CD8-positive, alpha-beta memory T cell (primary cell): ENCODE data around the gene ZSCAN25. TPM values are rescaled to one million over a fixed set of nuclear protein-coding genes. Genes with fewer than 3 reads are reported as not detected.
A peak's percentile ranks its signal among the peaks of the same experiment; 100 is the strongest.
"Not testable (repeated sequence)": the region's sequence is repeated elsewhere in the genome, so short reads cannot be mapped to it uniquely, and the experiment has no call there.

Source experiments
- CTCF ChIA-PET: fragments of 350-600 bp; sonication (Branson Sonifier 250); formaldehyde crosslinking; loops from one replicate; lab custom pipeline; 2021; ENCODE audit warnings: antibody characterized with exemption; lab: Charles Lee
- POLR2A ChIA-PET: fragments of 350-600 bp; sonication (Branson Sonifier 250); formaldehyde crosslinking; loops from one replicate; lab custom pipeline; 2021; ENCODE audit warnings: antibody characterized with exemption; lab: Charles Lee
- DNase-seq, 5 donors: peaks; one replicate each; pipeline versions ENCODE4 v3.0.0 to v3.0.0-alpha.2; 2020 to 2022; ENCODE audit warnings: mixed read lengths in 1 of 5
- H3K27ac ChIP-seq: one replicate; pipeline ENCODE4 v1.7.0; 2013; ENCODE audit warnings: low read depth, mild to moderate bottlenecking, low read length, moderate library complexity
- H3K27me3 ChIP-seq: 2 replicates; pipeline ENCODE4 v1.7.0; 2013; ENCODE audit warnings: low read length, mild to moderate bottlenecking; ENCODE audit not compliant: insufficient read depth, poor library complexity, severe bottlenecking
- H3K36me3 ChIP-seq: 2 replicates; pipeline ENCODE4 v1.7.0; 2013; ENCODE audit warnings: mild to moderate bottlenecking, low read length, moderate library complexity; ENCODE audit not compliant: insufficient read depth
- H3K4me1 ChIP-seq: 2 replicates; pipeline ENCODE4 v1.7.0; 2013; ENCODE audit warnings: mild to moderate bottlenecking, low read length, moderate library complexity; ENCODE audit not compliant: insufficient read depth
- H3K4me3 ChIP-seq: 2 replicates; pipeline ENCODE4 v1.7.0; 2013; ENCODE audit warnings: mild to moderate bottlenecking, low read length
- H3K9me3 ChIP-seq: 2 replicates; pipeline ENCODE4 v1.7.0; 2013; ENCODE audit warnings: mild to moderate bottlenecking, low read length
- H3K27ac Mint-ChIP-seq, 8 donors: one replicate each; pipeline ENCODE4 v1.8.0; 2020 to 2021; ENCODE audit warnings: mixed read lengths in 8 of 8, mild to moderate bottlenecking in 6 of 8, inconsistent platforms in 3 of 8, moderate library complexity in 3 of 8
- H3K27me3 Mint-ChIP-seq, 2 donors: one replicate each; pipeline ENCODE4 v1.8.0; 2020 to 2021; ENCODE audit warnings: mixed read lengths in 2 of 2, mild to moderate bottlenecking in 1 of 2, moderate library complexity in 1 of 2
- H3K36me3 Mint-ChIP-seq, 3 donors: one replicate each; pipeline ENCODE4 v1.8.0; 2020 to 2021; ENCODE audit warnings: mixed read lengths in 3 of 3, inconsistent platforms in 1 of 3, mild to moderate bottlenecking in 1 of 3
- H3K4me1 Mint-ChIP-seq, 3 donors: one replicate each; pipeline ENCODE4 v1.8.0; 2020 to 2021; ENCODE audit warnings: mixed read lengths in 3 of 3, inconsistent platforms in 1 of 3, mild to moderate bottlenecking in 1 of 3
- H3K4me3 Mint-ChIP-seq, 7 donors: one replicate each; pipeline ENCODE4 v1.8.0; 2020 to 2021; ENCODE audit warnings: mixed read lengths in 7 of 7, mild to moderate bottlenecking in 6 of 7, moderate library complexity in 4 of 7, inconsistent platforms in 2 of 7
- H3K9me3 Mint-ChIP-seq, 5 donors: one replicate each; pipeline ENCODE4 v1.8.0; 2020 to 2022; ENCODE audit warnings: mixed read lengths in 5 of 5, mild to moderate bottlenecking in 3 of 5, moderate library complexity in 2 of 5, inconsistent platforms in 1 of 5
- polyA plus RNA-seq: library from polyadenylated mRNA; unstranded; fragments of 300-500 nt; fragmentation: Illumina TruSeq; gene quantifications from one replicate; pipeline ENCODE4 v1.2.3, GENCODE V29; 2021
- total RNA-seq, 2 experiments: library from RNA; stranded (reverse); gene quantifications; one replicate each; pipeline ENCODE4 v1.2.3, GENCODE V29; 2021

The ZSCAN25 gene
- total and polyA plus RNA-seq, 3 experiments from 2014 or later = 13.0 to 27.8 (median 26.6) TPM

GRCh38 chr7:99580778-99581332, 35.9 kb upstream of the ZSCAN25 start:
- H3K9me3 Mint-ChIP-seq, H3K36me3 ChIP-seq, H3K27me3 ChIP-seq, H3K36me3 Mint-ChIP-seq, H3K27ac ChIP-seq, DNase-seq, H3K9me3 ChIP-seq, H3K27me3 Mint-ChIP-seq: not testable (repeated sequence)
- POLR2A ChIA-PET = interaction anchor here (0.7 to 0.8 kb wide), 2 partner anchors 44 to 76 kb away, joined by 5 to 7 read pairs; partner anchors contain the start of gene ZKSCAN5
- CTCF ChIA-PET = interaction anchor here (0.7 to 1.2 kb wide), 4 partner anchors 23 to 76 kb away, joined by 3 to 4 read pairs (median 3); partner anchors contain the start of gene ZKSCAN5
- H3K4me3 Mint-ChIP-seq = peak overlapping the region; percentile 83 to 96 (median 94)
- H3K27ac Mint-ChIP-seq = peak overlapping the region; percentile 8 to 97 (median 86)
- Histone ChIP-seq H3K4me3 (peak overlapping the region; percentile 81), H3K4me1 (peaks cover 11% of the 10 kb centered on the region)
- H3K4me1 Mint-ChIP-seq = peaks cover 10 to 20% (median 17%) of the 10 kb centered on the region in 3 donors

GRCh38 chr7:99588868-99589267, 27.9 kb upstream of the ZSCAN25 start:
- no peaks in the 10 kb centered on the region for H3K9me3 Mint-ChIP-seq
- Histone ChIP-seq H3K9me3 (no peaks in the 10 kb centered on the region), H3K4me3 (no peak overlapping the region), H3K27me3 (no peaks in the 10 kb centered on the region), H3K36me3 (no peaks in the 10 kb centered on the region), H3K27ac (no peak overlapping the region), H3K4me1 (no peaks in the 10 kb centered on the region)
- CTCF ChIA-PET = no interaction called here
- DNase-seq = no peak
- H3K27ac Mint-ChIP-seq = no peak overlapping the region
- H3K4me3 Mint-ChIP-seq = no peak overlapping the region
- H3K36me3 Mint-ChIP-seq = no peaks in the 10 kb centered on the region
- H3K4me1 Mint-ChIP-seq = no peaks in the 10 kb centered on the region
- POLR2A ChIA-PET = no interaction called here
- peaks cover 0 to 8% of the 10 kb centered on the region in 2 donors for H3K27me3 Mint-ChIP-seq

GRCh38 chr7:99594948-99595745, 21.6 kb upstream of the ZSCAN25 start:
- CTCF ChIA-PET = no interaction called here
- no peak overlapping the region for H3K27ac Mint-ChIP-seq
- POLR2A ChIA-PET = no interaction called here

GRCh38 chr7:99596408-99596955, 20.3 kb upstream of the ZSCAN25 start:
- Mint-ChIP-seq H3K9me3 (no peaks in the 10 kb centered on the region), H3K27me3 (no peaks in the 10 kb centered on the region), H3K4me3 (no peak overlapping the region), H3K27ac (no peak overlapping the region), H3K4me1 (no peaks in the 10 kb centered on the region), H3K36me3 (no peaks in the 10 kb centered on the region)
- no peaks in the 10 kb centered on the region for H3K27me3 ChIP-seq
- no peak overlapping the region for H3K4me3 ChIP-seq
- ChIA-PET POLR2A (no interaction called here), CTCF (no interaction called here)
- H3K4me1 ChIP-seq = no peaks in the 10 kb centered on the region
- no peaks in the 10 kb centered on the region for H3K36me3 ChIP-seq
- H3K27ac ChIP-seq = no peak overlapping the region
- DNase-seq = no peak
- H3K9me3 ChIP-seq = no peaks in the 10 kb centered on the region

More at GRCh38 chr7:99594948-99595745, 21.6 kb upstream of the ZSCAN25 start:
- Histone ChIP-seq H3K4me1 (no peaks in the 10 kb centered on the region), H3K36me3 (no peaks in the 10 kb centered on the region), H3K27ac (no peak overlapping the region), H3K27me3 (no peaks in the 10 kb centered on the region), H3K9me3 (no peaks in the 10 kb centered on the region), H3K4me3 (no peak overlapping the region)
- no peak for DNase-seq
- Mint-ChIP-seq H3K4me3 (no peak overlapping the region), H3K9me3 (no peaks in the 10 kb centered on the region), H3K4me1 (no peaks in the 10 kb centered on the region), H3K36me3 (no peaks in the 10 kb centered on the region), H3K27me3 (no peaks in the 10 kb centered on the region)

- ChIA-PET POLR2A (no interaction called here), CTCF (interaction anchor here (1.5 kb wide), 1 partner anchor 12 kb away, joined by 3 read pairs; no protein-coding TSS in a partner anchor)
- no peaks in the 10 kb centered on the region for H3K36me3 Mint-ChIP-seq
- no peaks in the 10 kb centered on the region for H3K9me3 ChIP-seq
- no peaks in the 10 kb centered on the region for H3K4me1 Mint-ChIP-seq
- no peaks in the 10 kb centered on the region for H3K27me3 ChIP-seq
- H3K4me3 Mint-ChIP-seq = no peak within 1 kb of the TSS
- no peaks in the 10 kb centered on the region for H3K9me3 Mint-ChIP-seq
- no peaks in the 10 kb centered on the region for H3K36me3 ChIP-seq
- H3K27me3 Mint-ChIP-seq = no peaks in the 10 kb centered on the region
- H3K27ac ChIP-seq = no peak within 1 kb of the TSS
- peak in 1 of 5 donors; percentile 16 for DNase-seq
- no peaks in the 10 kb centered on the region for H3K4me1 ChIP-seq
- H3K4me3 ChIP-seq = no peak within 1 kb of the TSS
- no peak within 1 kb of the TSS for H3K27ac Mint-ChIP-seq
Measured at GRCh38 chr7:99597762-99598501, 18.8 kb upstream of the ZSCAN25 start, which contains the start of gene TMEM225B. Gene TMEM225B (plus strand): TSS chr7:99598267. CDS start chr7:99604389, 6,122 bp downstream.

- H3K36me3 Mint-ChIP-seq = no peaks in the 10 kb centered on the region
- CTCF ChIA-PET = no interaction called here
- POLR2A ChIA-PET = no interaction called here
- Histone ChIP-seq H3K36me3 (no peaks in the 10 kb centered on the region), H3K27me3 (no peaks in the 10 kb centered on the region), H3K4me1 (no peaks in the 10 kb centered on the region), H3K9me3 (no peaks in the 10 kb centered on the region), H3K27ac (no peak overlapping the region), H3K4me3 (no peak overlapping the region)
- peak overlapping the region in 1 of 8 donors; percentile 47 for H3K27ac Mint-ChIP-seq
- no peaks in the 10 kb centered on the region for H3K27me3 Mint-ChIP-seq
- no peaks in the 10 kb centered on the region for H3K9me3 Mint-ChIP-seq
- H3K4me3 Mint-ChIP-seq = no peak overlapping the region
- no peak for DNase-seq
- H3K4me1 Mint-ChIP-seq = no peaks in the 10 kb centered on the region
Measured at GRCh38 chr7:99599836-99600235, 16.9 kb upstream of the ZSCAN25 start.

- H3K27me3 Mint-ChIP-seq = no peaks in the 10 kb centered on the region
- no peak overlapping the region for H3K4me3 ChIP-seq
- no peak for DNase-seq
- no peaks in the 10 kb centered on the region for H3K27me3 ChIP-seq
- no peaks in the 10 kb centered on the region for H3K9me3 ChIP-seq
- H3K27ac ChIP-seq = no peak overlapping the region
- no peaks in the 10 kb centered on the region for H3K4me1 ChIP-seq
- peak overlapping the region in 1 of 8 donors; percentile 40 for H3K27ac Mint-ChIP-seq
- ChIA-PET POLR2A (no interaction called here), CTCF (no interaction called here)
- no peaks in the 10 kb centered on the region for H3K36me3 Mint-ChIP-seq
- H3K36me3 ChIP-seq = no peaks in the 10 kb centered on the region
- no peaks in the 10 kb centered on the region for H3K9me3 Mint-ChIP-seq
- no peaks in the 10 kb centered on the region for H3K4me1 Mint-ChIP-seq
- H3K4me3 Mint-ChIP-seq = no peak overlapping the region
Measured at GRCh38 chr7:99601656-99602310, 15.0 kb upstream of the ZSCAN25 start.
